HG03565 (cell line): Measurements from ENCODE around the gene YDJC.
"Not testable (repeated sequence)": the region's sequence is repeated elsewhere in the genome, so short reads cannot be mapped to it uniquely, and the experiment has no call there.

ENCODE experiments used
- ATAC-seq: cut with Tn5 transposase; IDR thresholded peaks from one replicate; pipeline ENCODE4 v1.9.1; 2021; ENCODE audit warnings: mild to moderate bottlenecking, moderate library complexity; ENCODE audit not compliant: unreplicated experiment

YDJC gene

DNA sequence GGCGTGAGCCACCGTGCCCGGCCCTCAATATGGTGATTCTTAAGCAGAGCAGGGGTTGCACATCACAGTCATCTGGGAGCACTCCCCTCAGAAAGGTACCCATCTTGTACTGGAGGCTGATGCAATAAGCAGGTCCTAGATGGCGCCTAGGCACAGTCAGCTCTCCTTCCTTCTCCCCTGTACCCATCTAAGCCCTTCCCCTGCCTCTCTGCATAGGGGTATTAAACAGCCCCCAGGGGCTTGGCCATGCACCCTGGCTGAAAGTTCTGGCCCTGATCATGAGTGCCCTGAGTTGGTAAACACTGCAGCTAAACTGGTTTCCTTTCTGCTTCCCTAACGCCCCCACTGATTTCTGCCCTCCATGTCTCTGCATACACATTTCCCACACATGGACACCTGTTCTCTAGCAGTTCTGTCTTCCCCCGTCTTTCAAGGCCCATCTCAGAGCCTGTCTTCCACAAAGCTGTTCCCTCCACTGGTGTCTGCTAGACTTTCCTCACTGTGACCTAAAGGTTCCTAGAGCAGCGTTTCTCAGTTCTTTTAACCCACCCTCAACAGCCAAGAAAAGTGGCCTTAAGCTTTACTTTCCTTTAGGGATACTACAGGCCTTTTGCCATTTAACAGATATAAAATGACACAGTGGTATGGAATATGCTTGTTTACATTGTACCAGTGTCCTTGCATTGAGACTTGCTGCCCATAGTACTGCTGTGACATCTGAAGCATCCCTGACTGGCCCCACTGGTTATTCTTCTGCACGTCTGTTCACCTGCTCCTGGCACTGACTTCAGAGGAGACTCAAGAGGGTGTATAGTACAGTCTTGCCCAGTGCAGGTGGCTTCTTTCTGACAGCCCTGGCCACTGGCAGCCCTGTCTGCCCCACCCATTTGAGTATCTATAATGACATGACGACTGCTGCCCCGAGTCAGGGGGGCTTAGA lies 46.8 kb downstream of the YDJC start:
- ATAC-seq = no peak

DNA sequence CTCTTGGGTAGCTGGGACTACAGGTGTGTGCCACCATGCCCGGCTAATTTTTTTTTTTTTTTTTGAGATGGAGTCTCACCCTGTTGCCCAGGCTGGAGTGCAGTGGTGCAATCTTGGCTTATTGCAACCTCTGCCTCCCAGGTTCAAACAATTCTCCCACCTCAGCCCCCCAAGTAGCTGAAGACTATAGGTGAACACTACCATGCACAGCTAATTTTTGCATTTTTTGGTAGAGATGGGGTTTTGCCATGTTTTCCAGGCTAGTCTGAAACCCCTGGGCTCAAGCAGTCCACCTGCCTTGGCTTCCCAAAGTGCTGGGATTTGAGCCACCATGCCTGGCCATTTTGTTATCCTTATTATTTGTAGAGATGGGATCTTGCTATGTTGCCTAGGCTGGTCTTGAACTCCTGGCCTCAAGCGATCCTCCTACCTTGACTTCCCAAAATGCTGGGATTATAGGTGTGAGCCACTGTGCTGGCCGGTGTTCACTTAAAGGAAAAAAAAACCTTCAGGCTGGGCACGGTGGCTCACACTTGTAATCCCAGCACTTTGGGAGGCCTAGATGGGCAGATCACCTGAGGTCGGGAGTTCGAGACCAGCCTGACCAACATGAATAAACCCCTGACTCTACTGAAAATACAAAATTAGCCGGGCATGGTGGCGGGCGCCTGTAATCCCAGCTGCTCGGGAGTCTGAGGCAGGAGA lies 48.7 kb downstream of the YDJC start:
- not testable (repeated sequence) for ATAC-seq

DNA sequence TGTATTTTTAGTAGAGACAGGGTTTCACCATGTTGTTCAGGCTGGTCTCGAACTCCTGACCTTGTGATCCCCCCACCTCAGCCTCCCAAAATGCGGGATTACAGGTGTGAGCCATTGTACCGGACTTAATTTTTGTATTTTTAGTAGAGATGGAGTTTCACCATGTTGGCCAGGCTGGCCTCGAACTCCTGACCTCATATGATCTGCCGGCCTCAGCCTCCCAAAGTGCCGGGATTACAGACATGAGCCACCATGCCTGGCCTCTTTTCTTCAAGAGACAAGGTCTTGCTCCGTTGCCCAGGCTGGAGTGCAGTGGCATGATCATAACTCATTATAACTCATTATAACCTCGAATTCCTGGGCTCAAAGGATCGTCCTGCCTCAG lies 49.2 kb downstream of the YDJC start:
- ATAC-seq = not testable (repeated sequence)

DNA sequence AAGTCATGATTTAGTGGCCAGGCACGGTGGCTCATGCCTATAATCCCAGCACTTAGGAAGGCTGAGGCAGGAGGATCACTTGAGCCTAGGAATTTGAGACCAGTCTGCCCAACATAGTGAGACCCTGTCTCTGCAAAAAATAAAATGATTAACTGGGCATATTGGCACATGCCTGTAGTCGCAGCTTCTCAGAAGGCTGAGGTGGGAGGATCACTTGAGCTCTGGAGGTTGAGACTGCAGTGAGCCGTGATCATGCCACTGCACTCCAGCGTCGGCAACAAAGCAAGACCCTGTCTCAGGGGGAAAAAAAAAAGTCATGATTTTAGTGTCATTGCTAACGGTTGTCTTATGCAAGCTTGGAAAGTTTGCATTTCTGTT lies 50.4 kb downstream of the YDJC start:
- ATAC-seq = no peak
